Endothelial cell of umbilical vein (primary cell): ENCODE results near the gene MED23. TPM values are rescaled to one million over a fixed set of nuclear protein-coding genes. Genes with fewer than 3 reads are reported as not detected.

Experiments used
- BruUV-seq: library from RNA; stranded (reverse); fragments of 400-500 nt; replicated peaks from 2 replicates; lab custom pipeline; 2021; lab: Mats Ljungman, UMichigan
- CTCF ChIA-PET: fragments of 300-600, 350-600 bp; sonication (Branson Sonifier 250); formaldehyde crosslinking; loops from one replicate; lab custom pipeline; 2021; ENCODE audit warnings: antibody characterized with exemption, inconsistent platforms; lab: Charles Lee
- POLR2A ChIA-PET: fragments of 300-600, 350-600 bp; sonication (Branson Sonifier 250); formaldehyde crosslinking; loops from one replicate; lab custom pipeline; 2021; ENCODE audit warnings: antibody characterized with exemption, inconsistent platforms; lab: Charles Lee
- DNase-seq: peaks from one replicate; pipeline ENCODE4 v3.0.0-alpha.2; 2011; ENCODE audit warnings: low read depth, low spot score
- FAIRE-seq: peaks from 2 replicates; lab custom pipeline; 2011; peaks lifted over from hg19 to GRCh38; lab: Jason Lieb, UNC
- H2AFZ ChIP-seq: 2 replicates; pipeline ENCODE4 v1.6.0; 2012; ENCODE audit warnings: low read depth, low read length, control low read depth, inconsistent platforms
- H3K27ac ChIP-seq: 2 replicates; pipeline ENCODE4 v1.5.1; 2011; ENCODE audit warnings: low read depth, mild to moderate bottlenecking, control low read depth, low read length, moderate library complexity; ENCODE audit not compliant: insufficient read depth
- H3K27me3 ChIP-seq, 2 experiments: 2 replicates each; pipeline versions ENCODE4 v1.6.0 to v1.6.1; 2011; ENCODE audit warnings: low read length in 2 of 2, mixed read lengths in 1 of 2; ENCODE audit not compliant: control insufficient read depth in 2 of 2, insufficient read depth in 2 of 2
- H3K36me3 ChIP-seq, 2 experiments: 2 replicates in 1 of 2; 3 replicates in 1 of 2; pipeline ENCODE4 v1.5.1; 2011; ENCODE audit warnings: low read length in 2 of 2, mild to moderate bottlenecking in 1 of 2, moderate library complexity in 1 of 2; ENCODE audit not compliant: control insufficient read depth in 2 of 2, insufficient read depth in 2 of 2; ENCODE audit errors: extremely low read depth in 1 of 2
- H3K4me1 ChIP-seq: 3 replicates; pipeline ENCODE4 v1.5.1; 2011; ENCODE audit warnings: mild to moderate bottlenecking, low read length; ENCODE audit not compliant: control insufficient read depth, insufficient read depth; ENCODE audit errors: extremely low read depth
- H3K4me2 ChIP-seq: 2 replicates; pipeline ENCODE4 v1.6.1; 2011; ENCODE audit warnings: low read length, control low read depth, mixed read lengths; ENCODE audit not compliant: insufficient read depth
- H3K4me3 ChIP-seq, 3 experiments: fragments of 200-600 bp in 1 of 3; sonication (generic), shearing (Covaris generic) in 1 of 3; replicated peaks in 1 of 3; 2 replicates each; pipeline ENCODE4 v1.5.1; 2011 to 2016; ENCODE audit warnings: control low read depth in 3 of 3, low read length in 3 of 3, mild to moderate bottlenecking in 2 of 3, inconsistent platforms in 1 of 3, low read depth in 1 of 3, moderate library complexity in 1 of 3; ENCODE audit not compliant: insufficient read depth in 1 of 3
- H3K79me2 ChIP-seq: 2 replicates; pipeline ENCODE4 v1.6.0; 2012; ENCODE audit warnings: low read length, inconsistent platforms; ENCODE audit not compliant: control insufficient read depth, insufficient read depth
- H3K9ac ChIP-seq: replicated peaks from 2 replicates; pipeline ENCODE3; 2011; ENCODE audit warnings: low read length, control low read depth; ENCODE audit not compliant: insufficient read depth; ENCODE audit errors: extremely low read depth
- H3K9me1 ChIP-seq: replicated peaks from 3 replicates; pipeline ENCODE4 v1.6.0; 2011; ENCODE audit warnings: mild to moderate bottlenecking, low read length; ENCODE audit not compliant: control insufficient read depth, insufficient read depth; ENCODE audit errors: extremely low read depth
- H3K9me3 ChIP-seq: replicated peaks from 2 replicates; pipeline ENCODE4 v1.5.1; 2012; ENCODE audit warnings: low read length, inconsistent platforms; ENCODE audit not compliant: control insufficient read depth, insufficient read depth
- H4K20me1 ChIP-seq: replicated peaks from 2 replicates; pipeline ENCODE3; 2011; ENCODE audit warnings: mild to moderate bottlenecking, low read length; ENCODE audit not compliant: control insufficient read depth, insufficient read depth; ENCODE audit errors: extremely low read depth
- EZH2 ChIP-seq: IDR thresholded peaks from 2 replicates; pipeline ENCODE4 v1.6.1; 2012; ENCODE audit warnings: borderline replicate concordance, low read depth, mild to moderate bottlenecking, moderate library complexity, low read length, inconsistent platforms; ENCODE audit not compliant: severe bottlenecking
- FOS ChIP-seq: IDR thresholded peaks from 2 replicates; pipeline ENCODE4 v1.6.1; 2011; ENCODE audit warnings: mild to moderate bottlenecking, low read length, moderate library complexity, borderline replicate concordance; ENCODE audit not compliant: insufficient read depth
- JUN ChIP-seq: IDR thresholded peaks from 2 replicates; pipeline ENCODE4 v1.6.1; 2011; ENCODE audit warnings: borderline replicate concordance, low read depth; ENCODE audit not compliant: insufficient read length, insufficient read depth
- POLR2A ChIP-seq: IDR thresholded peaks from 2 replicates; pipeline ENCODE4 v1.6.1; 2012; ENCODE audit warnings: low read depth, mild to moderate bottlenecking, control low read depth, low read length
- POLR2AphosphoS5 ChIP-seq: IDR thresholded peaks from 2 replicates; pipeline ENCODE4 v1.6.1; 2012; ENCODE audit warnings: low read depth, mild to moderate bottlenecking, control low read depth, low read length, moderate library complexity; ENCODE audit not compliant: insufficient read depth
- dilution Hi-C: fragments of 300-500 bp; cut with MboI; formaldehyde crosslinking; loops from one replicate; pipeline ENCODE4 v1.15.0; 2019; ENCODE audit warnings: low sequenced_read_pairs; ENCODE audit not compliant: extremely low pct_ligation_motif_present
- intact Hi-C: fragments of 100-400 bp; cut with micrococcal nuclease; formaldehyde crosslinking; loops from one replicate; pipeline ENCODE4 v1.10.0; 2022
- polyA plus RNA-seq, 4 experiments: library from polyadenylated mRNA; depleted of rRNA in 3 of 4; stranded (reverse) in 3 of 4; unstranded in 1 of 4; fragments of >200 nt; gene quantifications; 2 replicates each; pipeline versions ENCODE4 v1.2.1 to v1.2.3, GENCODE V29; 2011 to 2012; ENCODE audit warnings: missing spikeins in 1 of 4
- total RNA-seq: library from RNA; stranded (reverse); gene quantifications from 2 replicates; pipeline ENCODE4 v1.2.3, GENCODE V29; 2021
- TF ChIP-seq, protein P1 (sequence below), 2 donors: IDR thresholded peaks; 1 replicate in 1 of 2; 2 replicates in 1 of 2; pipeline ENCODE4 v1.5.1; 2011; ENCODE audit warnings: low read length in 2 of 2, mild to moderate bottlenecking in 2 of 2, moderate library complexity in 2 of 2, control low read depth in 1 of 2, inconsistent platforms in 1 of 2, low read depth in 1 of 2; ENCODE audit not compliant: insufficient read depth in 1 of 2; ENCODE audit errors: extremely low read depth in 1 of 2

Gene MED23
- total and polyA plus RNA-seq, 2 donors (not counting 3 experiments of a cell fraction or from before 2014, with no cell fraction given) = 17.9 to 29.5 TPM

DNA sequence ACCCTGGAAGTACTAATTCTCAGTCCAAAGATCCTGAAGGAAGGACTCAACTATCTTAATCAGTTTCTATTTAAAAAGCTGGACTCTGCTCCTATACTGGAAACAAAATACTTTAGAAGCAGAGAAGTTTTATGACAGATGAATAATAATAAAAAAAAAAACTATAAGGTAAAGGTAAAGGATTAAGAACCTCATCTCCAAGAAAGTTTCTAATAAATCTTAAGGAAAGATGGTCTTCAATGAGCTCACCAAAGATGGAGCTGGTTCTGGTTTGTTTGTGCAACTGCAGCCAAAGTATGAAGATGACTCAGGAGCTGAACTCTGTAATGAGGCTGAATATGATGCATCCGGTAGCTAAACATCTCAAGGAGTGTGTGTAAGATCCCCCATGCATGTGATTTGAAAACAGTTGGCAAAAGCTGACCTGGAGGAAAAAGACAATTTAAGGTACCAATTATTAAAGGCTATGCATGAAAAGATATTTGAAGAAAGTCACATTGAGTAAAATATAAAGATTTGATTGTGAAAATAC lies 25.2 kb downstream of the MED23 start:
- Histone ChIP-seq H3K9ac (no peak overlapping the region), H4K20me1 (no peaks in the 10 kb centered on the region), H3K79me2 (no peaks in the 10 kb centered on the region), H3K27me3 (no peaks in the 10 kb centered on the region), H3K9me3 (no peaks in the 10 kb centered on the region), H2AFZ (no peak overlapping the region), H3K4me2 (no peak overlapping the region), H3K36me3 (peaks cover 11 to 28% of the 10 kb centered on the region in 2 experiments), H3K9me1 (no peaks in the 10 kb centered on the region), H3K4me1 (no peaks in the 10 kb centered on the region), H3K27ac (no peak overlapping the region), H3K4me3 (no peak overlapping the region)
- DNase-seq (no peak), FAIRE-seq (no peak)
- dilution Hi-C loops = no loop called here
- POLR2A ChIA-PET = no interaction called here
- no peak for TF ChIP-seq POLR2AphosphoS5
- TF ChIP-seq JUN = no peak
- no peak for TF ChIP-seq POLR2A
- TF ChIP-seq, protein P1, sequence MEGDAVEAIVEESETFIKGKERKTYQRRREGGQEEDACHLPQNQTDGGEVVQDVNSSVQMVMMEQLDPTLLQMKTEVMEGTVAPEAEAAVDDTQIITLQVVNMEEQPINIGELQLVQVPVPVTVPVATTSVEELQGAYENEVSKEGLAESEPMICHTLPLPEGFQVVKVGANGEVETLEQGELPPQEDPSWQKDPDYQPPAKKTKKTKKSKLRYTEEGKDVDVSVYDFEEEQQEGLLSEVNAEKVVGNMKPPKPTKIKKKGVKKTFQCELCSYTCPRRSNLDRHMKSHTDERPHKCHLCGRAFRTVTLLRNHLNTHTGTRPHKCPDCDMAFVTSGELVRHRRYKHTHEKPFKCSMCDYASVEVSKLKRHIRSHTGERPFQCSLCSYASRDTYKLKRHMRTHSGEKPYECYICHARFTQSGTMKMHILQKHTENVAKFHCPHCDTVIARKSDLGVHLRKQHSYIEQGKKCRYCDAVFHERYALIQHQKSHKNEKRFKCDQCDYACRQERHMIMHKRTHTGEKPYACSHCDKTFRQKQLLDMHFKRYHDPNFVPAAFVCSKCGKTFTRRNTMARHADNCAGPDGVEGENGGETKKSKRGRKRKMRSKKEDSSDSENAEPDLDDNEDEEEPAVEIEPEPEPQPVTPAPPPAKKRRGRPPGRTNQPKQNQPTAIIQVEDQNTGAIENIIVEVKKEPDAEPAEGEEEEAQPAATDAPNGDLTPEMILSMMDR (IDR thresholded peaks at IDR 0.05; ENCODE audit: extremely low read depth in 1 of 2, insufficient read depth in 1 of 2, low read depth in 1 of 2, low read length in 2 of 2) = no peak
- no peak for TF ChIP-seq EZH2
- CTCF ChIA-PET = interaction anchor here (2.1 to 2.2 kb wide), 2 partner anchors 17 to 25 kb away, joined by 8 read pairs; partner anchors contain the start of gene MED23
- intact Hi-C loops = no loop called here
- BruUV-seq = no TSS peak

DNA sequence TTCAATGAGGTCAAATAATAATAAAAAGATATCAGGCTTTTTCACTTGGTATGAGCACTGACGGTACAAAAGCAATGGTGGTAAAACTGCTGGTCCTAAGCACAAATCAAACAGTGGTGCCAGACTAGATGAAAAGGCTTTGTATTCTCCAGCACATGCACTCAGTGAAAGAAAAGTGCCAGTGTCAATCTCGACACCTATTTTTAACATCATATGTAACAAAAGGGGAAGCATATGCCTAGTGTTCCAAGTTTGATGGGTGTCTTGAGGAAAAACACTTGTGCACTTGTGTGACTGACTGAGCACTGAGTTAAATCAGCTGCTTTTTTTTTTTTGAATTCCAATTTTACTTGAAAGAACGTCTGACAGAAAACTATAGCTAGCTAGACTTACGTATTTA lies 27.3 kb downstream of the MED23 start:
- Histone ChIP-seq H3K9me3 (no peaks in the 10 kb centered on the region), H3K9me1 (no peaks in the 10 kb centered on the region), H3K4me1 (no peaks in the 10 kb centered on the region), H2AFZ (no peak overlapping the region), H3K4me3 (no peak overlapping the region), H3K9ac (no peak overlapping the region), H3K36me3 (peaks cover 9 to 32% of the 10 kb centered on the region in 2 experiments), H3K79me2 (no peaks in the 10 kb centered on the region), H3K27ac (no peak overlapping the region), H3K27me3 (no peaks in the 10 kb centered on the region), H4K20me1 (no peaks in the 10 kb centered on the region), H3K4me2 (no peak overlapping the region)
- no TSS peak for BruUV-seq
- intact Hi-C loops = no loop called here
- dilution Hi-C loops = no loop called here
- TF ChIP-seq FOS = no peak
- POLR2A ChIA-PET = interaction anchor here (0.8 kb wide), 1 partner anchor 10 kb away, joined by 5 read pairs; no protein-coding TSS in a partner anchor
- no peak for DNase-seq
- no peak for FAIRE-seq
- CTCF ChIA-PET = interaction anchor here (1.0 kb wide), 1 partner anchor 17 kb away, joined by 3 read pairs; no protein-coding TSS in a partner anchor
